Activated CD4-positive, alpha-beta T cell treated with anti-CD3 and anti-CD28 coated beads for 48 hours (primary cell): ENCODE measurements around the gene WWOX.

Experiments used
- DNase-seq: peaks from one replicate; pipeline ENCODE4 v3.0.0-alpha.2; 2020

WWOX gene

GRCh38 chr16:78718141-78718540 is 618.7 kb downstream of the WWOX start:
- no peak for DNase-seq

GRCh38 chr16:78720416-78720815 is 621.0 kb downstream of the WWOX start:
- DNase-seq: no peak

- DNase-seq: no peak
Observed at GRCh38 chr16:78727536-78727935, 628.1 kb downstream of the WWOX start.

- no peak for DNase-seq
Observed at GRCh38 chr16:78729687-78730086, 630.2 kb downstream of the WWOX start.

GRCh38 chr16:78731785-78732184 is 632.3 kb downstream of the WWOX start:
- DNase-seq: no peak

- DNase-seq: no peak
Observed at GRCh38 chr16:78732696-78733095, 633.2 kb downstream of the WWOX start.

GRCh38 chr16:78735337-78735736 is 635.9 kb downstream of the WWOX start:
- DNase-seq: no peak

- DNase-seq: no peak
Observed at GRCh38 chr16:78737630-78738029, 638.2 kb downstream of the WWOX start.

- no peak for DNase-seq
Observed at GRCh38 chr16:78738557-78738956, 639.1 kb downstream of the WWOX start.

GRCh38 chr16:78740269-78740668 is 640.8 kb downstream of the WWOX start:
- no peak for DNase-seq

- DNase-seq: peak; percentile 87
Observed at GRCh38 chr16:78742501-78743283, 643.2 kb downstream of the WWOX start.

GRCh38 chr16:78743556-78743955 is 644.1 kb downstream of the WWOX start:
- no peak for DNase-seq

GRCh38 chr16:78744099-78744498 is 644.6 kb downstream of the WWOX start:
- DNase-seq: no peak

GRCh38 chr16:78744796-78745107 is 645.3 kb downstream of the WWOX start:
- DNase-seq: no peak

- DNase-seq: no peak
Observed at GRCh38 chr16:78745108-78746019, 645.9 kb downstream of the WWOX start.

- no peak for DNase-seq
Observed at GRCh38 chr16:78746718-78747117, 647.3 kb downstream of the WWOX start.

GRCh38 chr16:78748220-78748929 is 648.9 kb downstream of the WWOX start:
- DNase-seq: no peak

GRCh38 chr16:78749745-78750268 is 650.4 kb downstream of the WWOX start:
- DNase-seq: no peak

GRCh38 chr16:78750611-78751010 is 651.2 kb downstream of the WWOX start:
- no peak for DNase-seq

GRCh38 chr16:78751601-78752000 is 652.1 kb downstream of the WWOX start:
- DNase-seq: no peak

GRCh38 chr16:78754713-78755112 is 655.3 kb downstream of the WWOX start:
- no peak for DNase-seq

GRCh38 chr16:78755751-78756661 is 656.6 kb downstream of the WWOX start:
- no peak for DNase-seq
